Non-pigmented ciliary epithelial cell (primary cell): ENCODE data around the gene SPCS1.

Experiments
- DNase-seq: peaks from one replicate; pipeline ENCODE4 v3.0.0-alpha.2; 2010; ENCODE audit warnings: low read depth

SPCS1 gene

DNA sequence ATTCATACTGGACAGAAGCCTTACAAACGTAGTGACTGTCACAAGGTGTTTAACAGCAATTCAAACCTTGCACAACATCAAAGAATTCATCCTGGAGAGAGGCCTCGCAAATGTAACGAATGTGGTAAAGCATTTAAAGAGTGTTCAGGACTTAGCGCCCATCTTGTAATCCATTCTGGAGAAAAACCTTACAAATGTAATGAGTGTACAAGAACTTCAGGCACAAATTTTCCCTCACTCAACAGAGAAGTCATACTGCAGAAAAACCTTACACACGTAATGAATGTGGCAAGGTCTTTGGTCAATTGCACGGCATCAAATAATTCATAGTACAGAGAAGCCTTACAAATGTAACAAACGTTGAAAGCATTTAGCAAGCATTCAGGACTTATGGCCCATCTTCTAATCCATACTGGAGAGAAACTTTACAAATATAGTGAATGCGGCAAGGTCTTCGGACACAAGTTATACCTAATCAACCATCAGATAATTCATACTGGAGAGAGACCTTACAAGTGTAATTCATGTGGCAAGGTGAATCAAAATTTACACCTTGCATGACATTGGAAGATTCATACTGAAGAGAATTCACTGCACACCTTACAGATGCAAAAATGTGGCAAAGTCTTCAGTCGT lies 27.5 kb downstream of the SPCS1 start:
- no peak for DNase-seq

DNA sequence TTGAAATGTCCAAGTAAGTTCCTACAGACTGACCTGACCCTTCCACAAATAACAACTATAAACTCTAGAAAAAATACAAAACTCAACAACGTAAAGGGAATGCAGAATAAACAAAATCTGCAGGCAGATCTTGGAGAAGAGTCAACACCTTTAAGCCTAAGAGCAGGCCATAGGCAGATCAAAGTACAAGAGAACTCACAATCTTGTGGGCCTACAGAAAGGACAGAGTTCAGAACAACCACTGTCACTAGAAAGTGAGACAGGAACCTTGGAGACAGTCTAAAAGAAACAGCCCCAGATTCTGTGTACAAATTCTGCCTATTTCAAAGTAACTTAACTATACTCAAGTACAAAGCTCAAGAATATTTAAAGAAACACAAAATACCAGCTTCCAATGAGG lies 33.8 kb downstream of the SPCS1 start:
- no peak for DNase-seq

DNA sequence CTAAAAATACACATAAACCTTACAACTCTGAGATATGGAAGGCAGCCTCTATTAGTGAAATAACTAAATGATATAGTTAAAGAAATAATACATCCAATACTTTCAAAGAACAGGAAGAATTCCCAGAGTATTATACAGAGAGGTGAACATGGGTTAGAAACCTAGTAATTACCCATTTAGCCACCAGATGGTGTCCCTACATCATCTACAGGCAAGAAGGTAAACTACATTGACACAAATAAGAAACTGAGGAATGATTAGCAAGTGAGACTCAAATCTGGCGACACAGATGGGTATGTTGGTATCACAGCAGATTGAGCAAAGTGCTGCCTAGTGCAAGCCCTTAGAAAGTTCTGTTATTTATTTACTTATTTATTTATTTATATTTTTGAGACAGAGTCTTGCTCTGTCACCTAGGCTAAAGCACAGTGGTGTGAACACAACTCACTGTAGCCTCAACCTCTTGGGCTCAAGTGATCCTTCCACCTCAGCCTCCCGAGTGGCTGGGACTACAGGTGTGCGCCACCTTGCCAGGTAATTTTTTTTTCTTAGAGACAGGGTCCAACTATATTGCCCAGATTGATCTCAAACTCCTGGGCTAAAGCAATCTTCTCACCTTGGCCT lies 36.6 kb downstream of the SPCS1 start:
- DNase-seq, result peak; percentile 19

DNA sequence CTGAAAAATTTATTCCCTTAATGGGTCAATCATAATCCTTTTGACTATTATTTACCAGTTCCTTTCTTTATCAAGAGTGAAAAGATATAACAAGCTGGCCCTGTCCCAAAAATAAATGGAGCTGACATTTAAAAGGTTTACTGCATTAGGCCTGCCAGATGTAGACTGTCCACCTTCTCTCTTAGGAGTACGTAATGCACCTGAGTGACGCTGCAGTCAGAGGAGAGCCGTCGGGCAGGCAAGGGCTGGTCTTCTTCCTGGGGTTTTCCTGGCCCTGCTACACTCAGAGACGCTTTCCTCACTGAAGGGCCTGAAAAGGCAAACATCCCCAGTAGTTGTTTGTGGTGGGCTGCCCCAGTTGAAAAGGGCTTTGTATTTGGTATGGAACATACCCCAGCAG lies 37.2 kb downstream of the SPCS1 start:
- no peak for DNase-seq

DNA sequence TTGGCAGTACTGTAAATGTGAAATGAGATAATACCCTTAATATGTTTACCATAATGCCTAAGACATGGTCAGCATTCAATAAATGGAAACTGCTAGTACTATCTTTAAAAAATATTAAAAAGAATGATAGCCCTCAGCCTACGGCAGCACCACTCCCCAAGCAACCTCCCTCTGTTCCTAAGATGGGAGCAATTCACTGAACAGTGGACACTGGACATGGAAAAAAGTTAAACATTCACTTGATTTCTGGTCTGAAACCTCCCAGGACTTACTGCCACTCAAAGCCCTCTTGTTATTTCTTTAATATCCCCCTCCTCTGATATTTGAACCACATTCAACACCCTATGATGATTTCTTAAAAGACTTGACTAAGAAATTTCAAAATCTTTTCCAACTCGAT lies 37.8 kb downstream of the SPCS1 start:
- DNase-seq, result no peak

DNA sequence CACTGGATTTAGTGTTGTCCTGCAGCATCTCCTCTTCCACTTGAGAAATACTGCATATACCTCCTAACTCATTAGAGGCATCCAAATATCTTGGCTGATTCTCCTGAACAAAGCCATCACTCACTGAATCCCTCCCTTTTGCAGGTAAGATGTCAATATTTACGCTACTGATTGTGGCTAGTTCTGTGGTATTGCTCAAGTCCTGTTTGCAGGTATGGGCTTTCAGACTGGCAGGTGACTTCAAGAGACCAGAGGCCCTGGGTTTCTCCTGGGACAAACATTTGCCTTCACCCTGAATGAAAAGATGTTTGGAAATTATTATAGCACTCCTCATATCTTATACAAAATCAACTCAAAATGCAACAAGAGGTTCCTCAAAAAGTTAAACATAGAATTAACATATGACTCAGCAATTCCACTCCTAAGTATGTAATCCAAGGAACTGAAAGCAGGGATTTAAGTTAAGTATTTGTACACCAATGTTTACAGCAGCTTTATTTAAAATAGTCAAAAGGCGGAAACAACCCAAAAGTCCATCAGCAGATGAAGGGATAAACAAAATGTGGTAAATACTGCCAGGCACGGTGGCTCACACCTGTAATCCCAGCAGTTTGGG lies 46.2 kb downstream of the SPCS1 start:
- no peak for DNase-seq

DNA sequence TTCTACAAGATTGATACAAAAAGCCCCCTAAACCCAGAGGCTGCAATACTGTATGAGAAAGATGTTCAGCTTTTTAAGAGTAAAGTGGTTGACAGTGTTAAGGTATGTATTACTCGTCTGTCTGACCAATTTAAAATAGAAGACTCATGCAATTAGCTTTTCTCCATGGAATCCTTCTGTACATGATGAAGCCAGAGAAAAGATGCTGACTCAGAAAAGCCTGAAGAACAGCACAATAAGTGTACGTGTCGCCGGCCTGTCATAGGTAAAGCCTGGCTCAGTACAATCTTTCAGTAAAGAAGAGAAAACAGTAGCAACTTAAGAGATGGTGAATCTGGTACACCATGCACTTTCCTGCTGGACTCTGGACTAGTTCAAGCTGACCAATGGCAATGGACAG lies 48.5 kb downstream of the SPCS1 start:
- DNase-seq, result no peak

DNA sequence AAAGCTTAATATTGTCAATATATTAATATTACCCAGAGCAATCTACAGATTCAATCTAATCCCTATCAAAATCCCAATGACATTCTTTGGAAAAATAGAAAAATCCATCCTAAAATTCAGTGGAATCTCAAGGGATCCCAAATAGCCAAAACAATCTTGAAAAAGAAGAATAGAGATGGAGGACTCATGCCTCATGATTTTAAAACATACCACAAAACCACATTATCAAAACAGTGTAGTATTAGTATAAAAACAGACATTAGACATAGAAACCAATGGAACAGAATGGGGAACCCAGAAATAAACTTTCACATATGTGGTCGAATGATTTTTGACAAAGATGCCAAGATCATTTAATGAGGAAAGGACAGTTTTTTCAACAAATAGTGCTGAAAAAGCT lies 50.2 kb downstream of the SPCS1 start:
- DNase-seq, result no peak
